SK-N-SH (cell line): ENCODE measurements around the gene ARHGAP26. TPM values are rescaled to one million over a fixed set of nuclear protein-coding genes. Genes with fewer than 3 reads are reported as not detected.

ENCODE experiments used
- CTCF ChIA-PET: fragments of 300-600, 350-600 bp; formaldehyde crosslinking; extraction: SDS; loops from one replicate; lab custom pipeline; 2021; lab: Yijun Ruan, JAX
- POLR2A ChIA-PET: fragments of 350-600 bp; sonication (Branson Sonifier 250); formaldehyde crosslinking; extraction: SDS; loops from one replicate; lab custom pipeline; 2020; ENCODE audit warnings: antibody characterized with exemption, inconsistent platforms; lab: Yijun Ruan, JAX
- DNase-seq: peaks from one replicate; pipeline ENCODE4 v3.0.0; 2012
- H2AFZ ChIP-seq: fragments of 200-600 bp; sonication (generic); 2 replicates; pipeline ENCODE4 v1.8.1; 2016; ENCODE audit warnings: antibody characterized with exemption, mild to moderate bottlenecking, low read depth
- H3F3A ChIP-seq: fragments of 200-600 bp; sonication (generic); replicated peaks from 2 replicates; pipeline ENCODE3; 2016; ENCODE audit warnings: antibody characterized with exemption, mild to moderate bottlenecking; ENCODE audit not compliant: insufficient read depth
- H3K27ac ChIP-seq, 2 experiments: fragments of 200-500 bp in 1 of 2; fragments of 200-600 bp in 1 of 2; sonication (Bioruptor generic) in 1 of 2; sonication (generic), shearing (Covaris generic) in 1 of 2; 2 replicates each; pipeline versions ENCODE4 v1.5.1 to v1.6.1; 2014 to 2016; ENCODE audit warnings: low read depth in 2 of 2, inconsistent platforms in 1 of 2, low read length in 1 of 2, mild to moderate bottlenecking in 1 of 2, mixed read lengths in 1 of 2
- H3K27me3 ChIP-seq: fragments of 200-600 bp; sonication (generic), shearing (Covaris generic); 2 replicates; pipeline ENCODE4 v1.6.1; 2016; ENCODE audit warnings: mixed run types; ENCODE audit not compliant: insufficient read depth
- H3K36me3 ChIP-seq, 2 experiments: fragments of 200-500 bp in 1 of 2; fragments of 200-600 bp in 1 of 2; sonication (Bioruptor generic) in 1 of 2; sonication (generic) in 1 of 2; replicated peaks in 1 of 2; 2 replicates each; pipeline versions ENCODE3 to v1.5.1; 2014 to 2016; ENCODE audit warnings: low read length in 1 of 2, mild to moderate bottlenecking in 1 of 2; ENCODE audit not compliant: insufficient read depth in 2 of 2, control insufficient read depth in 1 of 2
- H3K4me1 ChIP-seq, 2 experiments: fragments of 200-500 bp in 1 of 2; fragments of 200-600 bp in 1 of 2; sonication (Bioruptor generic) in 1 of 2; sonication (generic), shearing (Covaris generic) in 1 of 2; 2 replicates each; pipeline versions ENCODE4 v1.5.1 to v1.6.1; 2014 to 2016; ENCODE audit warnings: low read depth in 1 of 2, low read length in 1 of 2, mixed run types in 1 of 2; ENCODE audit not compliant: insufficient read depth in 2 of 2, control insufficient read depth in 1 of 2
- H3K4me2 ChIP-seq: fragments of 200-600 bp; sonication (generic), shearing (Covaris generic); 2 replicates; pipeline ENCODE4 v1.6.1; 2017; ENCODE audit warnings: mixed run types
- H3K4me3 ChIP-seq, 2 experiments: fragments of 200-500 bp in 1 of 2; fragments of 200-600 bp in 1 of 2; sonication (Bioruptor generic) in 1 of 2; sonication (generic), shearing (Covaris generic) in 1 of 2; 2 replicates each; pipeline versions ENCODE4 v1.5.1 to v1.8.1; 2014 to 2016; ENCODE audit warnings: low read depth in 2 of 2, inconsistent platforms in 1 of 2, low read length in 1 of 2, mild to moderate bottlenecking in 1 of 2, mixed read lengths in 1 of 2, moderate library complexity in 1 of 2
- H3K79me2 ChIP-seq: fragments of 200-600 bp; sonication (generic); 2 replicates; pipeline ENCODE4 v1.8.1; 2017; ENCODE audit warnings: mild to moderate bottlenecking; ENCODE audit not compliant: insufficient read depth
- H3K9ac ChIP-seq: fragments of 200-600 bp; sonication (generic); 2 replicates; pipeline ENCODE4 v1.6.1; 2017; ENCODE audit warnings: mixed run types
- H3K9me2 ChIP-seq: fragments of 200-600 bp; sonication (generic); 2 replicates; pipeline ENCODE4 v1.6.1; 2017; ENCODE audit warnings: mixed run types
- H3K9me3 ChIP-seq: fragments of 200-600 bp; sonication (generic); 2 replicates; pipeline ENCODE4 v1.6.1; 2017; ENCODE audit warnings: mixed run types, mild to moderate bottlenecking, moderate library complexity
- H4K20me1 ChIP-seq: fragments of 200-600 bp; sonication (generic); 2 replicates; pipeline ENCODE4 v1.6.1; 2017; ENCODE audit warnings: mild to moderate bottlenecking, mixed run types; ENCODE audit not compliant: insufficient read depth
- ELF1 ChIP-seq: IDR thresholded peaks from 2 replicates; pipeline ENCODE4 v1.4.0; 2012
- EP300 ChIP-seq, 2 experiments: IDR thresholded peaks; 2 replicates each; pipeline versions ENCODE4 v1.4.0 to v1.6.1; 2012; ENCODE audit warnings: borderline replicate concordance in 1 of 2, low read depth in 1 of 2, low read length in 1 of 2
- EZH2phosphoT487 ChIP-seq: fragments of 200-600 bp; sonication (generic); IDR thresholded peaks from 2 replicates; pipeline ENCODE4 v1.6.1; 2017; ENCODE audit warnings: low read depth, mixed run types, mild to moderate bottlenecking, antibody characterized with exemption, moderate library complexity, borderline replicate concordance
- FOSL2 ChIP-seq: IDR thresholded peaks from 2 replicates; pipeline ENCODE4 v1.4.0; 2012; ENCODE audit warnings: low read depth, mild to moderate bottlenecking, moderate library complexity, borderline replicate concordance
- FOXJ3 ChIP-seq: sonication (generic); formaldehyde crosslinking; IDR thresholded peaks from 2 replicates; pipeline ENCODE4 v1.5.1; 2020; ENCODE audit warnings: mild to moderate bottlenecking, missing genetic modification reagents
- MAX ChIP-seq: IDR thresholded peaks from 2 replicates; pipeline ENCODE4 v1.4.0; 2012; ENCODE audit warnings: low read depth
- MEF2A ChIP-seq: IDR thresholded peaks from 2 replicates; pipeline ENCODE4 v1.4.0; 2012; ENCODE audit warnings: low read depth, borderline replicate concordance
- MXI1 ChIP-seq: IDR thresholded peaks from 2 replicates; pipeline ENCODE4 v1.6.1; 2012; ENCODE audit warnings: mild to moderate bottlenecking, low read depth, low read length, improper control_type of control experiment
- NFIC ChIP-seq: IDR thresholded peaks from 2 replicates; pipeline ENCODE4 v1.4.0; 2012; ENCODE audit warnings: borderline replicate concordance
- REST ChIP-seq: IDR thresholded peaks from 2 replicates; pipeline ENCODE4 v1.6.1; 2012; ENCODE audit warnings: mild to moderate bottlenecking, low read depth, low read length, moderate library complexity
- SMC3 ChIP-seq: IDR thresholded peaks from 2 replicates; pipeline ENCODE4 v1.6.1; 2012; ENCODE audit warnings: low read depth, low read length, improper control_type of control experiment
- TAF1 ChIP-seq: IDR thresholded peaks from 2 replicates; pipeline ENCODE4 v1.6.1; 2012; ENCODE audit warnings: low read depth, mild to moderate bottlenecking, low read length, moderate library complexity, borderline replicate concordance
- TCF12 ChIP-seq: IDR thresholded peaks from 2 replicates; pipeline ENCODE4 v1.4.0; 2012
- WGBS: methylation state at CpG from one replicate; pipeline ENCODE4 v1.1.6; 2017; ENCODE audit warnings: low lambda C conversion rate; 5-methylcytosine and 5-hydroxymethylcytosine counted together
- polyA plus RNA-seq, 3 experiments: library from polyadenylated mRNA; depleted of rRNA; stranded (reverse); fragments of >200 nt; gene quantifications; 2 replicates each; pipeline ENCODE4 v1.2.3, GENCODE V29; 2012

The ARHGAP26 gene
- polyA plus RNA-seq, 1 of the 3 experiments (the other 2 are of a cell fraction), result 6.1 TPM

DNA sequence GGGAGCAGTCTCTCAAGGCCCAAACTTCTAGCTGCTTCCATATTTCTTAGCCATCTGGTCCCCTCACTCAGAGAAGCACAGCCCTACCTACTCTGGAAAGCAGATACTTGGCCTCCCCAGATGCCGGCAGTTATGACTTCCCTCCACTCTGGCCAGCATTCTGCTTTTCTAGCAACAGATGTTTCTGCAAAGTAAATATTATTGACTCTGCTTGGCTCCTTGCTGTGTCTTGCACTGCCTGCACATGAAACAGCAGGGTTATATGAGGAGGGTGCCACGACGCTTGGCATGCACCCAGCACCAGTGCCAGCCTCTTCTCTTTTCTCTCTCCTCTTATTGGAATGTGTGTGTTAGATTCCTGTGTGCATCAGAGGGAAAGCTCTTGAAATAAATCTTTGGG lies 99.7 kb downstream of the ARHGAP26 start (continued):
- TF ChIP-seq MXI1 (peak; percentile 43; the same call in 1 of the 2 replicates), EP300 (IDR thresholded peaks at IDR 0.05; ENCODE audit: borderline replicate concordance in 1 of 2, low read depth in 1 of 2, low read length in 1 of 2) (peak in 1 of 2 experiments; percentile 57; a peak in 1 of 4 replicates), EZH2phosphoT487 (no peak), FOSL2 (no peak), ELF1 (no peak)

DNA sequence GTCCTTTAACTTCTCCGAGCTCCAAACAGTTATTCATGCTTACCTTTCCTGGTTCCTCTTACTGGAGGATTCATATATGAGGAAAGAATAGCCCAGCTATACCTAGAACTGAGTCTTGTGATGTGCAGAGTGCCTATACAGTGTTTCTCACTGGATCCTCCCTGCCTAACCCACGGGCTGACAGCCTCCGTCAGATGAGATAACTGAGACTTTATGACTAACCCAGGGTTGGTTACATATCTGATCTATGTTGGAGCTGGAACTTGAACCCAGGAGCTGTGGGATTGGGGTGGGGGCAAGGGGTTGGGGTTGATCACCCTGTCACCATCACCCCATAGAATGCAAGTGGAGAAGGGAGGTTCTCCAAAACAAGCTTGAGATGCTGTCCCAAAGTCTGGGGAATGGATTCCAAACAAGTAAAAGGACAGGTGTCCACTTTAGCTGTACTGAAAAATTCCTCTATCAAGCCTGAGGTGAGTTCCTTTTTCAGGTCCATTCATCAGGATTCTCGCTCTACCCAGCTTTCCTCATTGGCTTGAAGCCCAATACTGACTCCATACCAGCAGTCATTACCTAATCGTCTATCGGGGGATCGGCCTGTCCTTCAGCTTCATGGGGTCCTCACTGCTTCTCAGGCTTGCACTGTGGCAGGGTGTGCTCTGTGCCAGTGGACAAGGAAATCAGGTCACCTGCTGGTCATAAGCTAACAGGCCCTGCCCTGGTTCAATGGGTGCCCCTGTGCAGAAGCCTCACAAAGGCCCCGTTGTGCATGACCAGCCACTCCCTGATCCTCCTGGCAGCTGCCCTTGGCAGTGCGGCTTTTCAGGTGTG lies 100.6 kb downstream of the ARHGAP26 start:
- H3K9ac ChIP-seq, result no peak overlapping the region
- no peaks in the 10 kb centered on the region for H3K9me2 ChIP-seq
- ChIA-PET POLR2A (no interaction called here), CTCF (interaction anchor here (0.8 to 27.9 kb wide), 11 partner anchors 8 to 152 kb away, joined by 3 to 1285 read pairs (median 10); partner anchors contain the start of gene ARHGAP26)
- DNase-seq, result no peak
- TF ChIP-seq NFIC (no peak), TAF1 (no peak), FOXJ3 (no peak), SMC3 (no peak), MEF2A (no peak), TCF12 (no peak), REST (no peak), MAX (no peak)
- 95% methylated on average over 8 of the region's 9 CpGs for WGBS
- no peaks in the 10 kb centered on the region for H4K20me1 ChIP-seq
- no peaks in the 10 kb centered on the region for H3K27me3 ChIP-seq
- peaks cover 48 to 78% of the 10 kb centered on the region in 2 experiments for H3K4me1 ChIP-seq
- peaks cover 0 to 3% of the 10 kb centered on the region in 2 experiments for H3K36me3 ChIP-seq
- no peak overlapping the region for H2AFZ ChIP-seq
- H3K4me2 ChIP-seq, result no peak overlapping the region
- no peak overlapping the region for H3K4me3 ChIP-seq
- peak overlapping the region in 1 of 2 experiments; percentile 95; a peak in 2 of 4 replicates for H3K27ac ChIP-seq
- peaks cover 7% of the 10 kb centered on the region for H3F3A ChIP-seq
- no peaks in the 10 kb centered on the region for H3K79me2 ChIP-seq
- no peaks in the 10 kb centered on the region for H3K9me3 ChIP-seq
